Glutamatergic neuron (in vitro differentiated cells): ENCODE results near the gene KCNT1. TPM values are rescaled to one million over a fixed set of nuclear protein-coding genes. Genes with fewer than 3 reads are reported as not detected.

ENCODE experiments used
- DNase-seq: peaks from one replicate; pipeline ENCODE4 v3.0.0; 2022
- H3K27ac Mint-ChIP-seq: one replicate; pipeline ENCODE4 v1.8.0; 2020; ENCODE audit warnings: mild to moderate bottlenecking, mixed read lengths, inconsistent platforms; ENCODE audit not compliant: unreplicated experiment
- H3K27me3 Mint-ChIP-seq: one replicate; pipeline ENCODE4 v1.8.0; 2020; ENCODE audit warnings: mild to moderate bottlenecking, moderate library complexity, mixed read lengths, inconsistent platforms; ENCODE audit not compliant: unreplicated experiment
- H3K36me3 Mint-ChIP-seq: one replicate; pipeline ENCODE4 v1.8.0; 2020; ENCODE audit warnings: mild to moderate bottlenecking, mixed read lengths, inconsistent platforms; ENCODE audit not compliant: unreplicated experiment
- H3K4me1 Mint-ChIP-seq: one replicate; pipeline ENCODE4 v1.8.0; 2020; ENCODE audit warnings: mild to moderate bottlenecking, low read depth, mixed read lengths, inconsistent platforms; ENCODE audit not compliant: unreplicated experiment
- H3K4me3 Mint-ChIP-seq: one replicate; pipeline ENCODE4 v1.8.0; 2020; ENCODE audit warnings: mild to moderate bottlenecking, mixed read lengths, inconsistent platforms; ENCODE audit not compliant: unreplicated experiment
- H3K9me3 Mint-ChIP-seq: one replicate; pipeline ENCODE4 v1.8.0; 2020; ENCODE audit warnings: mild to moderate bottlenecking, moderate library complexity, mixed read lengths, inconsistent platforms; ENCODE audit not compliant: unreplicated experiment
- CTCF ChIP-seq: fragments of 200-600 bp; sonication (generic); IDR thresholded peaks from one replicate; pipeline ENCODE4 v1.5.0; 2021; ENCODE audit not compliant: partially characterized antibody, unreplicated experiment
- total RNA-seq: library from RNA; stranded (reverse); fragmentation: NEBNext Ultra II Directional; extraction: Animal tissue kit (Norgen Biotek cat#: 25700); gene quantifications from one replicate; pipeline ENCODE4 v1.2.1, GENCODE V29; 2021; ENCODE audit not compliant: unreplicated experiment

The KCNT1 gene
- total RNA-seq, 1 donor from 2014 or later = 0.76 TPM

- DNase-seq = no peak
- Mint-ChIP-seq H3K36me3 (no peaks in the 10 kb centered on the region), H3K27ac (no peak overlapping the region), H3K4me3 (no peak overlapping the region), H3K4me1 (peaks cover 36% of the 10 kb centered on the region), H3K9me3 (peaks cover 15% of the 10 kb centered on the region), H3K27me3 (peaks cover 17% of the 10 kb centered on the region)
- no peak for TF ChIP-seq CTCF
Observed at GRCh38 chr9:135809166-135809565, 107.2 kb downstream of the KCNT1 start.

GRCh38 chr9:135810806-135811575 is 109.0 kb downstream of the KCNT1 start:
- TF ChIP-seq CTCF = no peak
- H3K9me3 Mint-ChIP-seq = peaks cover 19% of the 10 kb centered on the region
- peak overlapping the region; percentile 30 for H3K4me3 Mint-ChIP-seq
- DNase-seq = no peak
- H3K27me3 Mint-ChIP-seq = peaks cover 19% of the 10 kb centered on the region
- no peaks in the 10 kb centered on the region for H3K36me3 Mint-ChIP-seq
- H3K4me1 Mint-ChIP-seq = peaks cover 43% of the 10 kb centered on the region
- peak overlapping the region; percentile 86 for H3K27ac Mint-ChIP-seq

GRCh38 chr9:135811801-135812200 is 109.8 kb downstream of the KCNT1 start:
- H3K36me3 Mint-ChIP-seq = no peaks in the 10 kb centered on the region
- H3K27me3 Mint-ChIP-seq = peaks cover 22% of the 10 kb centered on the region
- peaks cover 51% of the 10 kb centered on the region for H3K4me1 Mint-ChIP-seq
- peak overlapping the region; percentile 3 for H3K4me3 Mint-ChIP-seq
- H3K27ac Mint-ChIP-seq = peak overlapping the region; percentile 86
- no peak for DNase-seq
- no peak for TF ChIP-seq CTCF
- peaks cover 26% of the 10 kb centered on the region for H3K9me3 Mint-ChIP-seq

- Mint-ChIP-seq H3K9me3 (peaks cover 28% of the 10 kb centered on the region), H3K36me3 (no peaks in the 10 kb centered on the region), H3K27me3 (peaks cover 18% of the 10 kb centered on the region), H3K4me1 (peaks cover 46% of the 10 kb centered on the region), H3K27ac (no peak overlapping the region), H3K4me3 (no peak overlapping the region)
- no peak for DNase-seq
- no peak for TF ChIP-seq CTCF
Observed at GRCh38 chr9:135812961-135813360, 111.0 kb downstream of the KCNT1 start.

- Mint-ChIP-seq H3K4me3 (no peak overlapping the region), H3K4me1 (peaks cover 40% of the 10 kb centered on the region), H3K27me3 (peaks cover 18% of the 10 kb centered on the region), H3K9me3 (peaks cover 28% of the 10 kb centered on the region), H3K36me3 (no peaks in the 10 kb centered on the region), H3K27ac (peak overlapping the region; percentile 38)
- no peak for DNase-seq
- TF ChIP-seq CTCF = no peak
Observed at GRCh38 chr9:135813671-135814290, 111.8 kb downstream of the KCNT1 start.
